HG03045 (cell line): Measurements from ENCODE around the gene PRKAR1B.

ENCODE experiments used
- ATAC-seq: cut with Tn5 transposase; IDR thresholded peaks from one replicate; pipeline ENCODE4 v1.9.1; 2021; ENCODE audit warnings: mild to moderate bottlenecking, moderate library complexity; ENCODE audit not compliant: unreplicated experiment

The PRKAR1B gene

GRCh38 chr7:548401-548800, 178.7 kb downstream of the PRKAR1B start:
- no peak for ATAC-seq

GRCh38 chr7:545470-545869, 181.6 kb downstream of the PRKAR1B start:
- ATAC-seq: no peak

- ATAC-seq: no peak
Observed at GRCh38 chr7:544338-545221, 182.5 kb downstream of the PRKAR1B start.

- ATAC-seq: no peak
Observed at GRCh38 chr7:543501-544337, 183.4 kb downstream of the PRKAR1B start.

GRCh38 chr7:542713-543500, 184.2 kb downstream of the PRKAR1B start:
- ATAC-seq: no peak

GRCh38 chr7:542131-542712, 184.9 kb downstream of the PRKAR1B start:
- no peak for ATAC-seq

GRCh38 chr7:541661-542060, 185.4 kb downstream of the PRKAR1B start:
- no peak for ATAC-seq

- no peak for ATAC-seq
Observed at GRCh38 chr7:540997-541396, 186.1 kb downstream of the PRKAR1B start.

GRCh38 chr7:540579-540978, 186.5 kb downstream of the PRKAR1B start:
- no peak for ATAC-seq

GRCh38 chr7:539731-540411, 187.2 kb downstream of the PRKAR1B start:
- no peak for ATAC-seq

GRCh38 chr7:538764-539685, 188.1 kb downstream of the PRKAR1B start:
- ATAC-seq: no peak

- ATAC-seq: no peak
Observed at GRCh38 chr7:537911-538634, 189.0 kb downstream of the PRKAR1B start.

- no peak for ATAC-seq
Observed at GRCh38 chr7:536231-536630, 190.8 kb downstream of the PRKAR1B start.

- no peak for ATAC-seq
Observed at GRCh38 chr7:534959-535358, 192.1 kb downstream of the PRKAR1B start.

- ATAC-seq: no peak
Observed at GRCh38 chr7:534075-534474, 193.0 kb downstream of the PRKAR1B start.

- ATAC-seq: no peak
Observed at GRCh38 chr7:533266-533665, 193.8 kb downstream of the PRKAR1B start.

- ATAC-seq: no peak
Observed at GRCh38 chr7:532379-533143, 194.5 kb downstream of the PRKAR1B start.

- no peak for ATAC-seq
Observed at GRCh38 chr7:531777-532176, 195.3 kb downstream of the PRKAR1B start.
